ENCODE measurements around the gene IRS1. TPM values are rescaled to one million over a fixed set of nuclear protein-coding genes. Genes with fewer than 3 reads are reported as not detected.
A peak's percentile ranks its signal among the peaks of the same experiment; 100 is the strongest.

Gene IRS1
- total RNA-seq, 1 donor from 2014 or later, result 18.6 TPM

DNA sequence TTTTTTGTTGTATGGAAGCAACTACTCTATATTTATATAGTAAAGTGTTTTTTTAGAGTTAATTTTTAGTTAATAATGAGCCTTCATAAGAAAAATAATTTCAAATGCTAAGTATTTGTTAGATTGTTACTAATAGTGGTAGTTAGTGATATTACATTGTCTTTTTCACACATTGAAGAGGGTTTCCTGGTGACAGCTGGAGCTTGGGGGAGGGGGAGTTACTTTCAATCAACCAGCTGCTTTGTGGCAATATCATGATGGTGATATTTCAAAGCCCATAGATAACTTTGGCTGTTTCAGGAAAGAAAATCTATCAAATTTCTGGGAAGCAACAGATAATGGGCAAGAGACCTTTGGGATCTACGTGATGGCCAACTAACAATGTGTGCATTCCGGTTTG is 40.3 kb upstream of the IRS1 start:
- no peak for TF ChIP-seq CTCF (IDR thresholded peaks at IDR 0.05)
- H3K4me3 ChIP-seq, result no peak overlapping the region
- no peaks in the 10 kb centered on the region for H3K36me3 ChIP-seq
- DNase-seq (ENCODE audit: low spot score in 2 of 2), result no peak
- H3K27ac ChIP-seq, result no peak overlapping the region
- H3K4me1 ChIP-seq, result peaks cover 0 to 10% of the 10 kb centered on the region in 2 donors
- no peaks in the 10 kb centered on the region for H3K9me3 ChIP-seq
- no peaks in the 10 kb centered on the region for H3K27me3 ChIP-seq
- intact Hi-C loops (cut with DNase I), result loop anchor here (5.0 to 10.0 kb wide), 2 partner anchors 132 to 955 kb away; no protein-coding TSS in a partner anchor

GRCh38 chr2:226839161-226839560 is 39.5 kb upstream of the IRS1 start:
- no peak overlapping the region for H3K27ac ChIP-seq
- no peak for TF ChIP-seq CTCF (IDR thresholded peaks at IDR 0.05)
- peaks cover 2 to 10% of the 10 kb centered on the region in 2 donors for H3K4me1 ChIP-seq
- no peaks in the 10 kb centered on the region for H3K27me3 ChIP-seq
- no peaks in the 10 kb centered on the region for H3K36me3 ChIP-seq
- H3K9me3 ChIP-seq, result no peaks in the 10 kb centered on the region
- intact Hi-C loops (cut with DNase I), result loop anchor here (5.0 to 10.0 kb wide), 2 partner anchors 133 to 956 kb away; no protein-coding TSS in a partner anchor
- no peak for DNase-seq (ENCODE audit: low spot score in 2 of 2)
- H3K4me3 ChIP-seq, result no peak overlapping the region

GRCh38 chr2:226838722-226839121 is 39.1 kb upstream of the IRS1 start:
- H3K27ac ChIP-seq, result no peak overlapping the region
- no peaks in the 10 kb centered on the region for H3K36me3 ChIP-seq
- no peaks in the 10 kb centered on the region for H3K27me3 ChIP-seq
- intact Hi-C loops (cut with DNase I), result loop anchor here (5.0 to 10.0 kb wide), 2 partner anchors 134 to 956 kb away; no protein-coding TSS in a partner anchor
- DNase-seq (ENCODE audit: low spot score in 2 of 2), result no peak
- H3K4me1 ChIP-seq, result peaks cover 2 to 10% of the 10 kb centered on the region in 2 donors
- TF ChIP-seq CTCF (IDR thresholded peaks at IDR 0.05), result no peak
- H3K9me3 ChIP-seq, result no peaks in the 10 kb centered on the region
- no peak overlapping the region for H3K4me3 ChIP-seq

GRCh38 chr2:226837787-226838603 is 38.4 kb upstream of the IRS1 start:
- DNase-seq (ENCODE audit: low spot score in 2 of 2), result no peak
- intact Hi-C loops (cut with DNase I), result loop anchor here (2.0 to 10.0 kb wide), 3 partner anchors 37 to 957 kb away; no protein-coding TSS in a partner anchor
- H3K4me1 ChIP-seq, result peaks cover 2 to 10% of the 10 kb centered on the region in 2 donors
- H3K27me3 ChIP-seq, result no peaks in the 10 kb centered on the region
- TF ChIP-seq CTCF (IDR thresholded peaks at IDR 0.05), result no peak
- H3K9me3 ChIP-seq, result no peaks in the 10 kb centered on the region
- H3K27ac ChIP-seq, result no peak overlapping the region
- no peak overlapping the region for H3K4me3 ChIP-seq
- no peaks in the 10 kb centered on the region for H3K36me3 ChIP-seq

- Histone ChIP-seq H3K36me3 (no peaks in the 10 kb centered on the region), H3K27me3 (no peaks in the 10 kb centered on the region), H3K4me1 (peaks cover 2 to 10% of the 10 kb centered on the region in 2 donors), H3K27ac (peak overlapping the region in 1 of 2 donors; percentile 98), H3K9me3 (no peaks in the 10 kb centered on the region), H3K4me3 (no peak overlapping the region)
- DNase-seq (ENCODE audit: low spot score in 2 of 2), result no peak
- TF ChIP-seq CTCF (IDR thresholded peaks at IDR 0.05), result no peak
- intact Hi-C loops (cut with DNase I), result loop anchor here (2.0 to 10.0 kb wide), 3 partner anchors 37 to 957 kb away; no protein-coding TSS in a partner anchor
Observed at GRCh38 chr2:226837334-226837733, 37.7 kb upstream of the IRS1 start.
